ENCODE data around the gene SMCHD1.
"Not testable (repeated sequence)": the region's sequence is repeated elsewhere in the genome, so short reads cannot be mapped to it uniquely, and the experiment has no call there.

SMCHD1 gene

DNA sequence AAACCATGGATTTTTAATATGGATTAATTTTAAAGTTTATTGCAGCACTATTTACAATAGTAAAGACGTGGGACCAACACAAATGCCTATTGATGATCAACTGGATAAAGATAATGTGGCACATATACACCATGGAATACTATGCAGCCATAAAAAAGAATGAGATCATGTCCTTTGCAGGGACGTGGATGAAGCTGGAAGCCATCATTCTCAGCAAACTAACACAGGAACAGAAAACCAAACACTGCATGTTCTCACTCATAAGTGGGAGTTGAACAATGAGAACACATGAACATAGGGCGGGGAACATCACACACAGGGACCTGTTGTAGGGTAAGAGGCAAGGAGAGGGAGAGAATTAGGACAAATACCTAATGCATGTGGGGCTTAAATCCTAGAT is 5.3 kb downstream of the SMCHD1 start:
- DNase-seq, result not testable (repeated sequence)

- not testable (repeated sequence) for DNase-seq
Observed at GRCh38 chr18:2662288-2662687, 6.8 kb downstream of the SMCHD1 start.

DNA sequence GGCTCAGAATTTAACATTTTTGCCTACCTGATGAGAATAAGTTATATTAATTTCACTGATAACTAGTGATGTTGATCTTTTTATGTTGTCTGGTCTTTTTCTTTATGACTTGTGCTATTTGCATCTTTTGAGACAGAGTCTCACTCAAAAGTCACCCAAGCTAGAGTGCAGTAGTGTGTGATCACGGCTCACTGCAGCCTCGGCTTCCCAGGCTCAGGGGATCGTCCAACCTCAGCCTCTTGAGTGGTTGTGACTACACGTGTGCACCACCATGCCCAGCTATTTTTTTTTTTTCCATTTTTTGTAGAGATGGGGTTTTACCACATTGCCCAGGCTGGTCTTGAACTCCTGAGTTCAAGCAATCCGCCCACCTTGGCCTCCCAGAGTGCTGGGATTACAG is 7.5 kb downstream of the SMCHD1 start:
- no peak for DNase-seq

DNA sequence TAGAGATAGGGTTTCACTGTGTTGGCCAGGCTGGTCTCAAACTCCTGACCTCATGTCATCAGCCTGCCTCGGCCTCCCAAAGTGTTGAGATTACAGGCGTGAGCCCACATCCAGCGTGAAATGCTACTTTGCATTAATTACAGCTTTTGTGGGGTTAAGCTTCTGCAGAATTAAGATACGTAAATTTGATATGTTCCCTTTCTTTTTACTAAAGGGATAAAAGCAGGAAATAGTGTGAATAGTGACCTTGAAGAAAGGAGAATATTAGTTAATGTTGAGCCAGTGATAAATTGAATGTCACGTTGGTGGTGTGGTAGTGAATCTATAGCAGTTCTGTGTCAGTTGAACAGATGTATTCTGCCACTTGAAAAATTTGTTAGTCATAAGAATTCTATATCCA is 16.9 kb downstream of the SMCHD1 start:
- DNase-seq, result no peak

GRCh38 chr18:2672872-2673271 is 17.3 kb downstream of the SMCHD1 start:
- no peak for DNase-seq

GRCh38 chr18:2678933-2679332 is 23.4 kb downstream of the SMCHD1 start:
- DNase-seq, result not testable (repeated sequence)

- DNase-seq, result no peak
Observed at GRCh38 chr18:2680216-2680792, 24.8 kb downstream of the SMCHD1 start.

DNA sequence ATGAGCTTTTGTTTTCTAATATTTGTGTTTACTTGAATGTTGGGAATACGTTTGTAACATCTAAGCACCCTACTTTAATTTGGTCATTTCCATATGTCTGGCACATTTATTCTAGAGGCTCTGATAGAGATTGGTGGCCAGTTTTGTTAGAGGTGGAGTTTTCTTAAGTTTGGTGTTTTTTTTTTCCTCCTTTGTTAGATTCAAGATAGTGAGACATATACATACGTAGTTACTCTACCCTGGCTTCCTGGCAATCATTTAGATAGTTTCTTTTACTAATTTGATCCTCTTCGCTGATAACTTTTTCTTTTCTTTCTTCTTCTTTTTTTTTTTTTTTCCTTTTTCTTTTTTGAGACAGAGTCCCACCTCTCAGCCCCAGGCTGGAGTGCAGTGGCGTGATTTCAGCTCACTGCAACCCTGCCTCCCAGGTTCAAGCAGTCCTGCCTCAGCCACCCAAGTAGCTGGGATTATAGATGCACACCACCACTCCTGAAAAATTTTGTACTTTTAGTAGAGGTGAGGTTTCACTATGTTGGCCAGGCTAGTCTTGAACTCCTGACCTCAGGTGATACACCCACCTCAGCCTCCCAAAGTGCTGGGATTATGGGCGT is 26.6 kb downstream of the SMCHD1 start:
- DNase-seq, result no peak

DNA sequence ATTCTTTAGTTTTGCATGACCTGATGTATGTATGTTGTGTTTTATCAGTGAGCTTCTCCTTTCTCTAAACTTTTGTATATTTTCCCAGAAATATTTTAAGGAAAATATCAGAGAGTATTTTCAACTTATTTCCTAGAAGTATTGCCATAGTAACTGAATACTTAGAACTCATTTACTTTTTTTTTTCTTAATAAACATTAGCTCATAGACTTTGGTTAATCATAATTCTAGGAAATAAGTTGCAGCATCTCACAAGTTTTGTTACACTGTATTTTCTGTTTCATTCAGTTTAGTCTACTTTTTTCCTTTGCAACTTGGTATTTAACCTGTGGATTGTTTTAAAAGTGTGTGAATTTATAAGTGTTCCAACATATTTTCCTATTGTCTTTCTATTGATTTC is 27.5 kb downstream of the SMCHD1 start:
- DNase-seq, result no peak

DNA sequence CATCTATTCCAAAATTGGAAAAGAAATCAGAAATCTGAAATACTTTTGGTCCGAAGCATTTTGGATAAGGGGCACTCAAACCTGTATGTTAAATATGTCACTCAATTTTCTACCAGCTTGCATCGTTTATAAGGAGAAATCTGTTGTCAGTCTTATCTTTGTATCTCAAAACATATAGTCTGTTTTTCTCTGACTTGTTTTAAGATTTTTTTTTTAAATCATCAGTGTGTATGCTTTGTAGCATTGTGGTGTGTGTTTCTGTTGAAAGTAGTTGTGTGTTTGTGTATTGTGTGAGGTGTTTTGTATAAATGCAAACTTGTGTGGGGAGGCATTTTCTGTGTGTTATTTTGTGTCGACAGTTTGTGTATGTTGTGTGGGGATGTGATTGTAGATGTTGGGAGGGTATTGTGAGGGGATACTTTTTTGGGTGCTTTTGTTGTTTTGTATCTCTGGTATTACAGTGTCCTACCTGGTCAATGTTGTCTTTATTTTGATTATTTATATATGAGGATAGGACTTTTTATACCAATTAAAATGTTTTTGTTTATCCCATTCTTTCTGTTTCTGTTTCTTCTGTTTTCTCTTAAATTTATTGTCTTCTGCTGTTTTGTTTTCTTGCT is 30.9 kb downstream of the SMCHD1 start:
- no peak for DNase-seq

- no peak for DNase-seq
Observed at GRCh38 chr18:2687390-2688001, 32.0 kb downstream of the SMCHD1 start.

GRCh38 chr18:2692508-2692907 is 37.0 kb downstream of the SMCHD1 start:
- no peak for DNase-seq

GRCh38 chr18:2697184-2697583 is 41.7 kb downstream of the SMCHD1 start:
- DNase-seq, result no peak

GRCh38 chr18:2699001-2699400 is 43.5 kb downstream of the SMCHD1 start:
- no peak for DNase-seq

- no peak for DNase-seq
Observed at GRCh38 chr18:2704541-2704940, 49.0 kb downstream of the SMCHD1 start.

- DNase-seq, result no peak
Observed at GRCh38 chr18:2706903-2707302, 51.4 kb downstream of the SMCHD1 start.

DNA sequence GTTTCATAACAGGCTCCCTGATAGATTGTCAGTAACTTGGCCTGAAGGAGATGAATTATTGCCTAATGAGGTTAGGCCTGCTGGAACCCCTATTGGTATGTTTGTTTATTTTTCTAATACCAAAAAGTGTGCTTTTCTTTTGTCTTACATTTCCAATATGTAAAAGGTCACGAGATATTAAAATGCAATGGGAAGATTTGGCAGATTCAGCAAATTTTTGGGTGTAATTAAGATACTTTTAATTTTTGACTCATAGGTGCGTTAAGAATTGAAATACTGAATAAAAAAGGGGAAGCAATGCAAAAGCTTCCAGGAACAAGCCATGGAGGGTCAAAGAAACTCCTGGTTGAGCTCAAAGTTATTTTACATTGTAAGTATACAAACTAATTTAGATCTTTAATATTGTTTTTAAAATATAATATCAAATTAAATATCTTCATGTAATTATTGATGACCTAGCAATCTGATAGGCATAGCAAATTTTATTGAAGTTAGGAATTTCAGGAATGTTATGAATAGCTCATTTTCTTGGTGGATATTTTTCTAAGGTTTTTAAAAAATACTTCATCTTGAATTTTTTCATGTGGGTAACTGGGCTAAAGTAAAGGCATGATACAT is 52.1 kb downstream of the SMCHD1 start:
- DNase-seq, result no peak

GRCh38 chr18:2709316-2709715 is 53.8 kb downstream of the SMCHD1 start:
- DNase-seq, result no peak

DNA sequence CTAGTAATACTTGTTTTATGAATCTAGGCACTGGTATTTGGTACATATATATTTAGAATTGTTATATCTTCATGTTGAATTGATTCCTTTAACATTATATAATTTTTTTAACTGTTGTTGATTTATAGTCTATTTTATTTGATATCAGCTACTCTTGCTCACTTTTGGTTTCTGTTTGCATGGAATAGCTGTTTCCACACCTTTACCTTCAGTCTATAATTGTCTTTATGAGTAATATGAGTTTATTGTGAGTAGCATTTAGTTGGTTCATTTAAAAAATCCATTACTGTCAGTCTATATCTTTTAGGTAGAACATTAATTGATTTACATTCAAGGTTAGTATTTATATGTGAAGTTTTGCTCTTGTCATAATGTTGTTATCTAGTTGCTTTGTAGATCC is 58.6 kb downstream of the SMCHD1 start:
- DNase-seq, result no peak

- no peak for DNase-seq
Observed at GRCh38 chr18:2715990-2716389, 60.5 kb downstream of the SMCHD1 start.

GRCh38 chr18:2716394-2717326 is 61.1 kb downstream of the SMCHD1 start:
- no peak for DNase-seq

GRCh38 chr18:2717407-2717806 is 61.9 kb downstream of the SMCHD1 start:
- DNase-seq, result no peak

DNA sequence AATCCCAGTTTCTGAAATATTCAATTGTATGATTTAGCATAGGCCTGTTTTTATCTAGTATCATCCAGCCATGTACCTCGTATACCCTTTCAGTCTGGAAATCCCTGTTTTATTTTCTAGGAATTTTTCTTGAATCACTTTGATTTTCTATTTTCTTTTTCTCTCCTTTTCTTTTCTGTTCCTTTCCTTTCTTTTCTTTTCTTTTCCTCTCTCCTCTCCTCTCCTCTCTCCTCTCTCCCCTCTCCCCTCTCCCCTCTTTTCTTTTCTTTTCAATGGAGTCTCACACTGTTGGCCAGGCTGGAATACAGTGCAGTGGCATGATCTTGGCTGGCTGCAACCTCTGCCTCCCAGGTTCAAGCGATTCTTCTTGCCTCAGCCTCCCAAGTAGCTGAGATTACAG is 63.5 kb downstream of the SMCHD1 start:
- no peak for DNase-seq

All from NCI-H2081 (cell line).